SK-N-SH treated with all-trans-retinoic acid at 6 μM for 48 hours (cell line): ENCODE measurements around the gene BLOC1S4.

Experiments used
- ATAC-seq: fragments of 200-7000 bp; cut with Tn5 transposase; 3 replicates; pipeline ENCODE4 v1.9.1; 2020; ENCODE audit warnings: mild to moderate bottlenecking, moderate library complexity
- BACH2 ChIP-seq: fragments of 250-450 bp; sonication (Bioruptor Pico); IDR thresholded peaks from 2 replicates; pipeline ENCODE4 v1.9.0; 2021; ENCODE audit warnings: mild to moderate bottlenecking, borderline replicate concordance
- CREB5 ChIP-seq: fragments of 250-450 bp; sonication (Bioruptor Pico); IDR thresholded peaks from 2 replicates; pipeline ENCODE4 v1.5.1; 2020; ENCODE audit warnings: low read depth, mild to moderate bottlenecking, moderate library complexity
- CSDC2 ChIP-seq: fragments of 250-450 bp; sonication (Bioruptor Pico); IDR thresholded peaks from 2 replicates; pipeline ENCODE4 v1.5.0; 2020; ENCODE audit warnings: mild to moderate bottlenecking, moderate library complexity
- CSRNP3 ChIP-seq: fragments of 250-450 bp; sonication (Bioruptor Pico); IDR thresholded peaks from 2 replicates; pipeline ENCODE4 v1.5.1; 2021; ENCODE audit warnings: mild to moderate bottlenecking, moderate library complexity
- ESRRG ChIP-seq: fragments of 250-450 bp; sonication (Bioruptor Pico); IDR thresholded peaks from 2 replicates; pipeline ENCODE4 v1.6.1; 2021; ENCODE audit warnings: mild to moderate bottlenecking
- GLIS3 ChIP-seq: fragments of 250-450 bp; sonication (Bioruptor Pico); IDR thresholded peaks from 2 replicates; pipeline ENCODE4 v1.5.0; 2020; ENCODE audit warnings: mild to moderate bottlenecking, moderate library complexity
- ISL1 ChIP-seq: fragments of 250-450 bp; sonication (Bioruptor Pico); IDR thresholded peaks from 2 replicates; pipeline ENCODE4 v2.1.2; 2022; ENCODE audit warnings: mild to moderate bottlenecking, moderate library complexity
- OSR1 ChIP-seq: fragments of 250-450 bp; sonication (Bioruptor Pico); IDR thresholded peaks from 2 replicates; pipeline ENCODE4 v1.8.0; 2022; ENCODE audit warnings: moderate library complexity, mild to moderate bottlenecking, inconsistent platforms
- PATZ1 ChIP-seq: fragments of 250-450 bp; sonication (Bioruptor Pico); IDR thresholded peaks from 2 replicates; pipeline ENCODE4 v1.8.0; 2020; ENCODE audit warnings: mild to moderate bottlenecking, moderate library complexity, borderline replicate concordance
- RARB ChIP-seq: fragments of 250-450 bp; sonication (Bioruptor Pico); IDR thresholded peaks from 2 replicates; pipeline ENCODE4 v1.8.0; 2021; ENCODE audit warnings: mild to moderate bottlenecking, moderate library complexity
- SNAI2 ChIP-seq: fragments of 250-450 bp; sonication (Bioruptor Pico); IDR thresholded peaks from 2 replicates; pipeline ENCODE4 v1.5.0; 2020; ENCODE audit warnings: mild to moderate bottlenecking, moderate library complexity
- TCF4 ChIP-seq: fragments of 250-450 bp; sonication (Bioruptor Pico); IDR thresholded peaks from 2 replicates; pipeline ENCODE4 v1.8.0; 2021; ENCODE audit warnings: mild to moderate bottlenecking, moderate library complexity, borderline replicate concordance
- TOX ChIP-seq: fragments of 250-450 bp; sonication (Bioruptor Pico); IDR thresholded peaks from 2 replicates; pipeline ENCODE4 v1.8.0; 2021; ENCODE audit warnings: mild to moderate bottlenecking, moderate library complexity, borderline replicate concordance
- ZC3H10 ChIP-seq: fragments of 250-450 bp; sonication (Bioruptor Pico); IDR thresholded peaks from 2 replicates; pipeline ENCODE4 v1.5.1; 2021; ENCODE audit warnings: mild to moderate bottlenecking, moderate library complexity
- ZFP3 ChIP-seq: fragments of 250-450 bp; sonication (Bioruptor Pico); IDR thresholded peaks from 2 replicates; pipeline ENCODE4 v1.5.0; 2020; ENCODE audit warnings: mild to moderate bottlenecking, moderate library complexity
- ZFP30 ChIP-seq: fragments of 450-650 bp; formaldehyde crosslinking; IDR thresholded peaks from 2 replicates; pipeline ENCODE4 v1.5.0; 2022; ENCODE audit warnings: mild to moderate bottlenecking, moderate library complexity
- ZNF565 ChIP-seq: fragments of 450-650 bp; formaldehyde crosslinking; conservative IDR thresholded peaks from 2 replicates; pipeline ENCODE4 v1.5.0; 2020; ENCODE audit warnings: low read depth, mild to moderate bottlenecking, moderate library complexity
- ZNF70 ChIP-seq: fragments of 450-650 bp; formaldehyde crosslinking; IDR thresholded peaks from 2 replicates; pipeline ENCODE4 v1.5.0; 2020; ENCODE audit warnings: mild to moderate bottlenecking, moderate library complexity
- ZNF8 ChIP-seq: fragments of 450-650 bp; formaldehyde crosslinking; IDR thresholded peaks from 2 replicates; pipeline ENCODE4 v1.5.0; 2020; ENCODE audit warnings: mild to moderate bottlenecking, moderate library complexity

The BLOC1S4 gene

GRCh38 chr4:6697131-6697530 lies 18.8 kb upstream of the BLOC1S4 start (continued):
- TF ChIP-seq CREB5 (CRISPR knock-in tag) (no peak), ESRRG (CRISPR knock-in tag) (no peak), ZFP3 (CRISPR knock-in tag) (no peak), ISL1 (CRISPR knock-in tag) (no peak), GLIS3 (CRISPR knock-in tag) (no peak)

GRCh38 chr4:6699388-6699787 lies 16.6 kb upstream of the BLOC1S4 start:
- TF ChIP-seq TCF4 (CRISPR knock-in tag): no peak
- no peak for TF ChIP-seq ZFP3 (CRISPR knock-in tag)
- no peak for TF ChIP-seq ZNF8 (CRISPR knock-in tag)
- no peak for TF ChIP-seq ZNF565 (CRISPR knock-in tag)
- TF ChIP-seq CSRNP3 (CRISPR knock-in tag): no peak
- TF ChIP-seq ISL1 (CRISPR knock-in tag): no peak
- ATAC-seq: no peak

GRCh38 chr4:6699903-6700302 lies 16.1 kb upstream of the BLOC1S4 start:
- no peak for ATAC-seq
- TF ChIP-seq ISL1 (CRISPR knock-in tag): no peak
- TF ChIP-seq, all 23 proteins: peak for 0

- no peak for ATAC-seq
- TF ChIP-seq ZNF8 (CRISPR knock-in tag): no peak
- no peak for TF ChIP-seq CSDC2
- TF ChIP-seq ISL1 (CRISPR knock-in tag): no peak
- TF ChIP-seq ZFP30 (CRISPR knock-in tag): no peak
- no peak for TF ChIP-seq ZNF565 (CRISPR knock-in tag)
- no peak for TF ChIP-seq ZFP3 (CRISPR knock-in tag)
- TF ChIP-seq OSR1: no peak
- TF ChIP-seq TCF4 (CRISPR knock-in tag): no peak
- no peak for TF ChIP-seq ZC3H10 (CRISPR knock-in tag)
- TF ChIP-seq PATZ1 (CRISPR knock-in tag): no peak
- TF ChIP-seq BACH2 (CRISPR knock-in tag): no peak
- TF ChIP-seq GLIS3 (CRISPR knock-in tag): no peak
- TF ChIP-seq RARB: no peak
These were observed 14.6 kb upstream of the BLOC1S4 start for GRCh38 chr4:6701371-6701770.

GRCh38 chr4:6702761-6703160 lies 13.2 kb upstream of the BLOC1S4 start:
- no peak for ATAC-seq
- no peak for TF ChIP-seq ZFP3 (CRISPR knock-in tag)
- TF ChIP-seq RARB: no peak
- TF ChIP-seq ZNF565 (CRISPR knock-in tag): no peak
- TF ChIP-seq ZNF8 (CRISPR knock-in tag): no peak

- no peak for ATAC-seq
- TF ChIP-seq CREB5 (CRISPR knock-in tag) (no peak), ZFP30 (CRISPR knock-in tag) (no peak), ISL1 (CRISPR knock-in tag) (no peak), ZNF565 (CRISPR knock-in tag) (no peak), ZNF8 (CRISPR knock-in tag) (no peak), ZFP3 (CRISPR knock-in tag) (no peak), TOX (no peak), PATZ1 (CRISPR knock-in tag) (no peak), ESRRG (CRISPR knock-in tag) (no peak), ZNF70 (CRISPR knock-in tag) (no peak), CSRNP3 (CRISPR knock-in tag) (no peak), TCF4 (CRISPR knock-in tag) (no peak), ZC3H10 (CRISPR knock-in tag) (no peak), SNAI2 (CRISPR knock-in tag) (no peak)
These were observed 12.2 kb upstream of the BLOC1S4 start for GRCh38 chr4:6703786-6704185.
